Smooth muscle cell (in vitro differentiated cells): Measurements from ENCODE around the gene ANP32B. TPM values are rescaled to one million over a fixed set of nuclear protein-coding genes. Genes with fewer than 3 reads are reported as not detected.

ENCODE experiments used
- DNase-seq: peaks from one replicate; lab custom pipeline; 2025; ENCODE audit not compliant: unreplicated experiment; lab: John Stamatoyannopoulos, UW
- H2AFZ ChIP-seq: fragments of 200-600 bp; sonication (generic); 2 replicates; pipeline ENCODE4 v1.6.0; 2016; ENCODE audit warnings: antibody characterized with exemption, low read depth, mild to moderate bottlenecking
- H3F3A ChIP-seq: fragments of 200-600 bp; sonication (generic); 2 replicates; pipeline ENCODE4 v1.6.0; 2017; ENCODE audit warnings: antibody characterized with exemption, low read depth
- H3K27ac ChIP-seq: fragments of 200-600 bp; sonication (generic); 2 replicates; pipeline ENCODE4 v1.5.1; 2016; ENCODE audit warnings: low read depth, mild to moderate bottlenecking
- H3K27me3 ChIP-seq: fragments of 200-600 bp; sonication (generic); 2 replicates; pipeline ENCODE4 v1.6.1; 2016; ENCODE audit warnings: low read depth, mild to moderate bottlenecking
- H3K36me3 ChIP-seq: fragments of 200-600 bp; sonication (generic); 2 replicates; pipeline ENCODE4 v1.5.1; 2016; ENCODE audit warnings: low read depth
- H3K4me1 ChIP-seq: fragments of 200-600 bp; sonication (generic); 2 replicates; pipeline ENCODE4 v1.5.1; 2016; ENCODE audit warnings: low read depth
- H3K4me2 ChIP-seq: fragments of 200-600 bp; sonication (generic); 2 replicates; pipeline ENCODE4 v1.6.0; 2016; ENCODE audit warnings: mild to moderate bottlenecking
- H3K4me3 ChIP-seq: fragments of 200-600 bp; sonication (generic); 2 replicates; pipeline ENCODE4 v1.5.1; 2016; ENCODE audit warnings: mild to moderate bottlenecking
- H3K79me2 ChIP-seq: fragments of 200-600 bp; sonication (generic); 2 replicates; pipeline ENCODE4 v1.6.0; 2016; ENCODE audit warnings: low read depth, mild to moderate bottlenecking
- H3K9ac ChIP-seq: fragments of 200-600 bp; sonication (generic); 2 replicates; pipeline ENCODE4 v1.6.0; 2016; ENCODE audit warnings: low read depth
- H3K9me3 ChIP-seq: fragments of 200-600 bp; sonication (generic); replicated peaks from 2 replicates; pipeline ENCODE4 v1.5.1; 2016; ENCODE audit warnings: low read depth
- H4K20me1 ChIP-seq: fragments of 200-600 bp; sonication (generic); 2 replicates; pipeline ENCODE4 v1.6.0; 2016; ENCODE audit warnings: low read depth
- WGBS: methylation state at CpG from one replicate; pipeline ENCODE4 v1.1.7; 2016; ENCODE audit warnings: low lambda C conversion rate; 5-methylcytosine and 5-hydroxymethylcytosine counted together
- polyA plus RNA-seq: library from polyadenylated mRNA; unstranded; fragments of >200 nt; fragmentation: Nextera tagmentation; extraction: Ambion mirVana; gene quantifications from 2 replicates; pipeline ENCODE4 v1.2.1, GENCODE V29; 2016
- total RNA-seq: library from RNA; depleted of rRNA; stranded (reverse); fragments of >200 nt; gene quantifications from 2 replicates; pipeline ENCODE4 v1.2.3, GENCODE V29; 2014
- TF ChIP-seq, protein P1 (sequence below): fragments of 200-600 bp; sonication (generic); IDR thresholded peaks from 2 replicates; pipeline ENCODE4 v1.5.1; 2017; ENCODE audit warnings: borderline replicate concordance, mild to moderate bottlenecking, antibody characterized with exemption; ENCODE audit not compliant: insufficient read depth, poor library complexity, severe bottlenecking

The ANP32B gene
- total and polyA plus RNA-seq, 2 experiments from 2014 or later: 21.3 to 52.4 TPM

DNA sequence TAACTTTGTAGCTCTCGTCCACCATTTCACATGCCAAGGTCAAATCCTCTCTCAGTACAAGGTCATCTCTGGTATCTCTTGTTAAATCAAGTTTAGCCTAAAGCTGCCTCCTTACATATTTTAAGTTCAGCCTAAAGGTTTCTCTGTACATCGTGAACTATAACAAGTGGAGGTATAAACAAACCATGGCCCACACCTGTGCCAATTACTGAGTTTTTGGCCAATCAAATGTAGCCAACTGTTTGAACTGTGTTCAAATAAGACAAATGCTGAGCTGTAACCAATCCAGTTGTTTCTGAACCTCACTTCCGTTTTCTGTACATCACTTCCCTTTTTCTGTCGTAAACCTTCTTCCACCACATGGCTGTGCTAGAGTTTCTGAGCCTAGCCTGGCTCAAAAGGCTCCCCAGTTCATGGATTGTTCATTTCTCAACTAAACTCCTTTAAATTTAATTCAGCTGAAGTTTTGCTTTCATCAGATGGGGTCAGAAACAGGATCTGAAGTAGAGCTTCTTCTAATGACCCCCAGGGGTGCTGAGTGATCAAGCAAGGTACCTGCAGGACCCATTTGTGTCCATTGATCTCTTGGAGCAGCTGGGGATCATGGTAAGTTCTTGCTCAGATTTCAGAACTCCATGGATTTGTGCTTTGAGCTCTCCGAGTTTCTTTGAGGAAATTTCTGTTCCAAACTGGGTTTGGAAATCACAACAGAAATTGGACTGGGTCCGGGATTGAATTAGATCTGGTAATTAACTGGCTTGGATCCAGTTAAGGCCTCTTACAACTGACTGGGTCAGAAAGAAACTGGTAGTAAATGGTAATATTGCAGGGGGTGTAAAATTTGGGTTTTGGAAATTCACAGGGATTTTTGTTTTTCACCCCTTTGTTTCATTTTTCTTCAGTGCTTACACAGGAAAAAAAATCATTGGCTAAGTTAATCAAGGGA, 62.4 kb downstream of the ANP32B start:
- Histone ChIP-seq H3K36me3 (no peaks in the 10 kb centered on the region), H3K9me3 (no peaks in the 10 kb centered on the region), H3K27me3 (no peaks in the 10 kb centered on the region), H3K4me1 (no peaks in the 10 kb centered on the region), H3K9ac (no peak overlapping the region), H3K4me3 (no peak overlapping the region), H3F3A (no peaks in the 10 kb centered on the region), H2AFZ (no peak overlapping the region), H3K27ac (no peak overlapping the region), H4K20me1 (no peaks in the 10 kb centered on the region), H3K4me2 (no peak overlapping the region), H3K79me2 (no peaks in the 10 kb centered on the region)
- 90% methylated on average over 6 of the region's 6 CpGs for WGBS
- TF ChIP-seq, protein P1, sequence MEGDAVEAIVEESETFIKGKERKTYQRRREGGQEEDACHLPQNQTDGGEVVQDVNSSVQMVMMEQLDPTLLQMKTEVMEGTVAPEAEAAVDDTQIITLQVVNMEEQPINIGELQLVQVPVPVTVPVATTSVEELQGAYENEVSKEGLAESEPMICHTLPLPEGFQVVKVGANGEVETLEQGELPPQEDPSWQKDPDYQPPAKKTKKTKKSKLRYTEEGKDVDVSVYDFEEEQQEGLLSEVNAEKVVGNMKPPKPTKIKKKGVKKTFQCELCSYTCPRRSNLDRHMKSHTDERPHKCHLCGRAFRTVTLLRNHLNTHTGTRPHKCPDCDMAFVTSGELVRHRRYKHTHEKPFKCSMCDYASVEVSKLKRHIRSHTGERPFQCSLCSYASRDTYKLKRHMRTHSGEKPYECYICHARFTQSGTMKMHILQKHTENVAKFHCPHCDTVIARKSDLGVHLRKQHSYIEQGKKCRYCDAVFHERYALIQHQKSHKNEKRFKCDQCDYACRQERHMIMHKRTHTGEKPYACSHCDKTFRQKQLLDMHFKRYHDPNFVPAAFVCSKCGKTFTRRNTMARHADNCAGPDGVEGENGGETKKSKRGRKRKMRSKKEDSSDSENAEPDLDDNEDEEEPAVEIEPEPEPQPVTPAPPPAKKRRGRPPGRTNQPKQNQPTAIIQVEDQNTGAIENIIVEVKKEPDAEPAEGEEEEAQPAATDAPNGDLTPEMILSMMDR: no peak
- DNase-seq: no peak

DNA sequence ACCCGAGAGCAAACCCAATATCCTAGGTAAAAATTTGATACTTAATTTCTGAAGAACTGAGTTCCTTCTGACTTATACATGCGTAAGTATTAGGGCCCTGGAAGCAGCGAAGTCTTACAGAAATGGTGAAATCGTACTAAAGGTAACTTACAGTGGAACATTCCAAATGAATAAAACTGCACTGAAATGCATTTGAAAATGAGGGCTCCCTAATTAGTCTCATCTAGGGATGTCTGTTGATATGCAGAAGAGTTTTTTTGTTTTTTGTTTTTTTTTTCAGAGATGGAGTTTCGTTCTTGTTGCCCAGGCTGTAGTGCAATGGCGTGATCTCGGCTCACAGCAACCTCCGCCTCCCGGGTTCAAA, 63.0 kb downstream of the ANP32B start:
- H3K9me3 ChIP-seq: no peaks in the 10 kb centered on the region
- TF ChIP-seq, protein P1: no peak
- H3K27ac ChIP-seq: no peak overlapping the region
- H3K27me3 ChIP-seq: no peaks in the 10 kb centered on the region
- H3K9ac ChIP-seq: no peak overlapping the region
- H3K4me3 ChIP-seq: no peak overlapping the region
- H3F3A ChIP-seq: no peaks in the 10 kb centered on the region
- H2AFZ ChIP-seq: no peak overlapping the region
- 94% methylated on average over 9 of the region's 9 CpGs for WGBS
- no peaks in the 10 kb centered on the region for H3K79me2 ChIP-seq
- H3K4me1 ChIP-seq: no peaks in the 10 kb centered on the region
- no peak overlapping the region for H3K4me2 ChIP-seq
- no peaks in the 10 kb centered on the region for H4K20me1 ChIP-seq
- H3K36me3 ChIP-seq: no peaks in the 10 kb centered on the region
- DNase-seq: no peak

DNA sequence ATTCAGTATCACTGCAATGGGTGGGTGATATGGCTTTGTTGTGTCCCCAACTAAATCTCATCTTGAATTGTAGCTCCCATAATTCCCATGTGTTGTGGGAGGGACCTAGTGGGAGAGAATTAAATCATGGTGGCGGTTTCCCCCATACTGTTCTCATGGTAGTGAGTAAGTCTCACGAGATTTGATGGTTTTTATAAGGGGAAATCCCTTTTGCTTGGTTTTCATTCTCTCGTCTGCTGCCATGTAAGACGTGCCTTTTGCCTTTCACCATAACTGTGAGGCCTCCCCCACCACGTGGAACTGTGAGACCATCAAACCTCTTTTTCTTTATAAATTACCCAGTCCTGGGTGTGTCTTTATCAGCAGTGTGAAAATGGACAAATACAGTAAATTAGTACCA, 63.9 kb downstream of the ANP32B start:
- H3K79me2 ChIP-seq: no peaks in the 10 kb centered on the region
- no peak overlapping the region for H3K4me2 ChIP-seq
- H3K9ac ChIP-seq: no peak overlapping the region
- H3K36me3 ChIP-seq: no peaks in the 10 kb centered on the region
- H3K27me3 ChIP-seq: no peaks in the 10 kb centered on the region
- 92% methylated on average over 5 of the region's 5 CpGs for WGBS
- no peaks in the 10 kb centered on the region for H3K9me3 ChIP-seq
- no peak overlapping the region for H3K27ac ChIP-seq
- DNase-seq: no peak
- H2AFZ ChIP-seq: no peak overlapping the region
- H3K4me1 ChIP-seq: no peaks in the 10 kb centered on the region
- no peaks in the 10 kb centered on the region for H4K20me1 ChIP-seq
- H3K4me3 ChIP-seq: no peak overlapping the region
- H3F3A ChIP-seq: no peaks in the 10 kb centered on the region
- TF ChIP-seq, protein P1: no peak
